Stomach (tissue), 4 donors: Measurements from ENCODE around the gene SPINK4.

ENCODE experiments used
- CTCF ChIP-seq, 7 experiments: fragments of 450-650 bp in 4 of 7; fragments of 200-600 bp in 3 of 7; sonication (generic) in 3 of 7; IDR thresholded peaks; one replicate each; pipeline ENCODE4 v1.5.1; 2016 to 2019; ENCODE audit warnings: antibody characterized with exemption in 7 of 7, control low read depth in 2 of 7, mild to moderate bottlenecking in 1 of 7
- POLR2A ChIP-seq, 4 donors: fragments of 450-650 bp; IDR thresholded peaks; one replicate each; pipeline ENCODE4 v1.6.1; 2016; ENCODE audit warnings: antibody characterized with exemption in 4 of 4, control low read depth in 2 of 4, mild to moderate bottlenecking in 1 of 4, moderate library complexity in 1 of 4

- TF ChIP-seq CTCF (IDR thresholded peaks at IDR 0.05) = no peak
- TF ChIP-seq POLR2A (IDR thresholded peaks at IDR 0.05) = no peak
These were observed 14.2 kb downstream of the SPINK4 start for GRCh38 chr9:33254211-33254610.
